Activated T-helper 17 cell treated with anti-CD3 and anti-CD28 coated beads, Interleukin-2, amount 50 U/mL, for 72 hours (primary cell): ENCODE measurements around the gene TMEM94. TPM values are rescaled to one million over a fixed set of nuclear protein-coding genes. Genes with fewer than 3 reads are reported as not detected.

Experiments used
- ATAC-seq: fragments of 150-1000 bp; cut with Tn5 transposase; replicated peaks from 2 replicates; pipeline ENCODE4 v1.10.0; 2021; ENCODE audit warnings: mild to moderate bottlenecking, moderate library complexity
- H3K27ac Mint-ChIP-seq: one replicate; pipeline ENCODE4 v1.8.0; 2022; ENCODE audit warnings: mixed read lengths
- H3K27me3 Mint-ChIP-seq: one replicate; pipeline ENCODE4 v1.8.0; 2022; ENCODE audit warnings: mixed read lengths
- H3K36me3 Mint-ChIP-seq: one replicate; pipeline ENCODE4 v1.8.0; 2022; ENCODE audit warnings: low read depth, mild to moderate bottlenecking, mixed read lengths
- H3K4me1 Mint-ChIP-seq: one replicate; pipeline ENCODE4 v1.8.0; 2022; ENCODE audit warnings: mixed read lengths
- H3K4me3 Mint-ChIP-seq: one replicate; pipeline ENCODE4 v1.8.0; 2022; ENCODE audit warnings: mild to moderate bottlenecking, mixed read lengths
- H3K9me3 Mint-ChIP-seq: one replicate; pipeline ENCODE4 v1.8.0; 2022; ENCODE audit warnings: mixed read lengths
- total RNA-seq, 2 donors: library from RNA; stranded (reverse); gene quantifications; one replicate each; pipeline ENCODE4 v1.2.3, GENCODE V29; 2022

TMEM94 gene
- total RNA-seq, 2 donors from 2014 or later, result 76.5 to 79.8 TPM

DNA sequence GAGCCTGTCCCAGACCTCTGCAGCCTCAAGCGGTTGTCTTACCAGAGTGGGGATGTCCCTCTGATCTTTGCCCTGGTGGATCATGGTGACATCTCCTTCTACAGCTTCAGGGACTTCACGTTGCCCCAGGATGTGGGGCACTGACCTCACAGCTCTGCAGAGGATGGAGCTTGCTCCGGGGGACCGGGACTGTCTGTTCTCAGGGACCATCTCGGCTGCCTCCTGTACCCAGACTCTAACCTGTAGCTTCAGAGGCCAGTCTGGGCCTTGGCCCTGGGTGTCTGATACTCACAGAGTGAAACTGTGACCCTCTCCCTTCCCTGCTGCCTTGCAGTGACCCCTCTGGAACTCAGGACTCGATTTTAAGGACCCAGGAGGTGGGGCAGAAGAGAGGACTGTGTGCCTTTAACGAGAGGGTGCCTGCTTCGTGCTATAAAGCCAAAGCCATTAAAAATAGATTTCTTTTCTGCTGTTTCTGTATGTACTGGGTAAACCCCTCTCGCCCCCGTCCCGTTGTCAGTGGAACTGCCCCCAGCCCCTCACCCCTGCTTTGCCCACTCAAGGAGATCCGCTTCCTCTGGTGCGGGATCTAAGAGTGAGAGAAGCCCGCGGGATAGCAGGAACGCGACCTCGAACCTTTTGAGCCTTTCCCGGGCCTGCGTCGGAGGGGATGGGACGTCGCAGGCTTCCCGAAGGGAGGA lies 68.0 kb downstream of the TMEM94 start:
- H3K9me3 Mint-ChIP-seq, result no peaks in the 10 kb centered on the region
- no peak for ATAC-seq
- no peak overlapping the region for H3K27ac Mint-ChIP-seq
- no peaks in the 10 kb centered on the region for H3K4me1 Mint-ChIP-seq
- H3K27me3 Mint-ChIP-seq, result no peaks in the 10 kb centered on the region
- H3K4me3 Mint-ChIP-seq, result peak overlapping the region; percentile 22
- peaks cover 31% of the 10 kb centered on the region for H3K36me3 Mint-ChIP-seq

- peak; percentile 94 for ATAC-seq
- H3K4me3 Mint-ChIP-seq, result peak within 1 kb of the TSS; percentile 77
These were observed 68.8 kb downstream of the TMEM94 start, which contains the start of gene LLGL2 for GRCh38 chr17:75524970-75525805. TSS of gene LLGL2 (plus strand) at chr17:75525697. CDS start at chr17:75543427, 17,730 bp downstream.

GRCh38 chr17:75525806-75526554 lies 69.5 kb downstream of the TMEM94 start:
- peak overlapping the region; percentile 77 for H3K4me3 Mint-ChIP-seq
- H3K27me3 Mint-ChIP-seq, result no peaks in the 10 kb centered on the region
- H3K36me3 Mint-ChIP-seq, result peaks cover 19% of the 10 kb centered on the region
- H3K9me3 Mint-ChIP-seq, result no peaks in the 10 kb centered on the region
- H3K4me1 Mint-ChIP-seq, result no peaks in the 10 kb centered on the region
- no peak overlapping the region for H3K27ac Mint-ChIP-seq
- ATAC-seq, result peak; percentile 32

More at GRCh38 chr17:75524970-75525805, 68.8 kb downstream of the TMEM94 start, which contains the start of gene LLGL2:
- no peaks in the 10 kb centered on the region for H3K9me3 Mint-ChIP-seq
- H3K27me3 Mint-ChIP-seq, result no peaks in the 10 kb centered on the region
- peaks cover 24% of the 10 kb centered on the region for H3K36me3 Mint-ChIP-seq
- no peaks in the 10 kb centered on the region for H3K4me1 Mint-ChIP-seq
- H3K27ac Mint-ChIP-seq, result no peak within 1 kb of the TSS

DNA sequence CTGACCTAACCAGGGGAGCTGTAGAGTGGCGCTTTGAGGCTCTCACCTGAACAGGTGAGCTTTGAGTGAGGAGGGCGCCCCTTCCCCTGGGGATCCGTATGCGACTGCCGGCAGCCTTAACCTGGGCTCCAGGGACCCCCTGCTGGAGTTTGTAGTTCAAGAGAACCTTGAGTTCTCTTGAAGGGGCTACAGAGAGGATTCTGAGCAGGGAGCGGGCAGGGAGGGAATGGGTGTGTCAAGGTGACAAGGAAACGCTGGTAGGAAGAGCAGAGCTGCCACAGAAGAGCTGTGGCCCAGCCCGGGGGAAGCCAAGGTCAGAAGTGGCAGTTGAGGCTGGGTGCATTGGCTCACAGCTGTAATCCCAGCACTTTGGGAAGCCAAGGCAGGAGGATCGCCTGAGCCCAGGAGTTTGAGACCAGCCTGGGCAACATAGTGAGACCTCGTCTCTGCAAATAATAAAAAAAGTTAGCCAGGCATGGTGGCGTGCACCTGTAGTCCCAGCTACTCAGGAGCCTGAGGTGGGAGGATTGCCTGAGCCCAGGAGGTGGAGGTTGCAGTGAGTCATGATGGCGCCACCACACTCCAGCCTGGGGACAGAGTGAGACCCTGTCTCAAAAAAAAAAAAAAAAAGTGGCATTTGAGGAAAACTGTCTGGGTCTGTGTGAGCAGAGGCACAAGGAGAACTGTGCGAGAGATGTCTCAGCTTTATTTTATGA lies 70.3 kb downstream of the TMEM94 start:
- Mint-ChIP-seq H3K27ac (no peak overlapping the region), H3K36me3 (peaks cover 14% of the 10 kb centered on the region), H3K27me3 (no peaks in the 10 kb centered on the region), H3K4me1 (no peaks in the 10 kb centered on the region), H3K4me3 (peak overlapping the region; percentile 77), H3K9me3 (no peaks in the 10 kb centered on the region)
- ATAC-seq, result no peak

GRCh38 chr17:75530837-75531720 lies 74.6 kb downstream of the TMEM94 start:
- Mint-ChIP-seq H3K27me3 (no peaks in the 10 kb centered on the region), H3K4me1 (peaks cover 9% of the 10 kb centered on the region), H3K36me3 (no peaks in the 10 kb centered on the region), H3K9me3 (no peaks in the 10 kb centered on the region), H3K4me3 (no peak overlapping the region), H3K27ac (no peak overlapping the region)
- ATAC-seq, result no peak

DNA sequence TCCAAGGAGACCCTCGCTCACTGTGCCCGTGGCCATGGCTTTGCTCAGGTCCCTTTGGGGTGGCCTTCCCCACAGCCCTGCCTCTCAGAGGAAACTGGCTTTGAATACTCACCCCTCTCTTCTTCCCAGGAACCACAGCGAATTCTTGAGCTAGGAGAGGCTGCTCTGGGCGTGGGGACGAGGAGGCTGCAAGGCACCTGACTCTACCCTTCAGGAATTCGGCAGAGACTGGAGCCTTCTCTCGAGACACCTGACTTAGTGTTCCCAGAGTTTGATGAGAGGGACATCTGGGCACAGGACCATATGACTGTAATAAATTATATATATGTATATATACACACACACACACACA lies 75.3 kb downstream of the TMEM94 start:
- H3K27me3 Mint-ChIP-seq, result no peaks in the 10 kb centered on the region
- no peak overlapping the region for H3K4me3 Mint-ChIP-seq
- no peak for ATAC-seq
- no peaks in the 10 kb centered on the region for H3K9me3 Mint-ChIP-seq
- H3K36me3 Mint-ChIP-seq, result no peaks in the 10 kb centered on the region
- no peak overlapping the region for H3K27ac Mint-ChIP-seq
- H3K4me1 Mint-ChIP-seq, result peaks cover 9% of the 10 kb centered on the region

DNA sequence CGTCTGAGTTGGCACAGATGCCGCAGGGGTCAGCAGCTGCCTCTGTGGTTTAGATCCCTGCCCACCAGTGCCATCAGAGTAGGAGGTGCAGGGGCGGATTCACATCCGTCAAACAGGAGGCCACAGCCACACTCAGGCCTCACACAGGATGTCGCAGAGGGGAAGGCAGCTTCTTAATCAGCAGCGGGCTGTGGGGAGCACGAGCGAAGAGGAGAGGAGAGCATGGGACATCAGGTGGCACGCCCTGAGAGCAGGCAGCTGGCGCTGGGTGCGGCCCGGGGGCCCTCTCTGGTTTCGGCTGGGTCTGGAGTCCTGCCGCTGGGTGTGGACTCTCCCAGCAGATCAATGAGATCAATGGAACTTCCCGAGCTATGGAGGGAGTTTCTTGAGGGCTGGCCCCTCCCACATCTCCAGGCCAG lies 78.7 kb downstream of the TMEM94 start:
- Mint-ChIP-seq H3K27ac (peak overlapping the region; percentile 94), H3K27me3 (no peaks in the 10 kb centered on the region), H3K9me3 (no peaks in the 10 kb centered on the region), H3K4me3 (peak overlapping the region; percentile 80), H3K4me1 (peaks cover 9% of the 10 kb centered on the region), H3K36me3 (no peaks in the 10 kb centered on the region)
- ATAC-seq, result peak; percentile 98

- no peaks in the 10 kb centered on the region for H3K9me3 Mint-ChIP-seq
- H3K4me3 Mint-ChIP-seq, result peak overlapping the region; percentile 80
- H3K4me1 Mint-ChIP-seq, result peaks cover 9% of the 10 kb centered on the region
- no peaks in the 10 kb centered on the region for H3K36me3 Mint-ChIP-seq
- no peak for ATAC-seq
- H3K27ac Mint-ChIP-seq, result peak overlapping the region; percentile 94
- no peaks in the 10 kb centered on the region for H3K27me3 Mint-ChIP-seq
These were observed 79.4 kb downstream of the TMEM94 start for GRCh38 chr17:75535871-75536270.

DNA sequence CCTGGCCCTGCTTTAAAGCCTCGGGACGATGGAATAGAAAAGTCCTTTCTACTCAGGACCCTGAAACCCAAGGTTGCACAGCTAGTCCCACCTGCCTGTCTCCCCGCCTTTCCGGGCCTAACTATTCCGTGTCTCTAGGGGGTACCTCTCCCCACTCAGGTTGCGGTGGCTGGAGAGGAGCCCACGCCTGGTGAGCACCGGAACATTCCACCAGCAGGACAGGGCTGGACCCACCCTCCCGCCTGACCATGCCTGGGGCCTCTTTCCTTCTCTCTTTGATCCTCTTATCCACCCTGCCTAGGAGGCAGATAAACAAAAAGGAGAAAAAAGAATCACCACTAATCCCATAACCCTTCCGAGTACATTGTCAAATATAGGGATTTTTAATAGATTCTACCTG lies 79.9 kb downstream of the TMEM94 start:
- Mint-ChIP-seq H3K36me3 (no peaks in the 10 kb centered on the region), H3K9me3 (no peaks in the 10 kb centered on the region), H3K27ac (peak overlapping the region; percentile 36), H3K4me1 (peaks cover 9% of the 10 kb centered on the region), H3K27me3 (no peaks in the 10 kb centered on the region), H3K4me3 (no peak overlapping the region)
- no peak for ATAC-seq

DNA sequence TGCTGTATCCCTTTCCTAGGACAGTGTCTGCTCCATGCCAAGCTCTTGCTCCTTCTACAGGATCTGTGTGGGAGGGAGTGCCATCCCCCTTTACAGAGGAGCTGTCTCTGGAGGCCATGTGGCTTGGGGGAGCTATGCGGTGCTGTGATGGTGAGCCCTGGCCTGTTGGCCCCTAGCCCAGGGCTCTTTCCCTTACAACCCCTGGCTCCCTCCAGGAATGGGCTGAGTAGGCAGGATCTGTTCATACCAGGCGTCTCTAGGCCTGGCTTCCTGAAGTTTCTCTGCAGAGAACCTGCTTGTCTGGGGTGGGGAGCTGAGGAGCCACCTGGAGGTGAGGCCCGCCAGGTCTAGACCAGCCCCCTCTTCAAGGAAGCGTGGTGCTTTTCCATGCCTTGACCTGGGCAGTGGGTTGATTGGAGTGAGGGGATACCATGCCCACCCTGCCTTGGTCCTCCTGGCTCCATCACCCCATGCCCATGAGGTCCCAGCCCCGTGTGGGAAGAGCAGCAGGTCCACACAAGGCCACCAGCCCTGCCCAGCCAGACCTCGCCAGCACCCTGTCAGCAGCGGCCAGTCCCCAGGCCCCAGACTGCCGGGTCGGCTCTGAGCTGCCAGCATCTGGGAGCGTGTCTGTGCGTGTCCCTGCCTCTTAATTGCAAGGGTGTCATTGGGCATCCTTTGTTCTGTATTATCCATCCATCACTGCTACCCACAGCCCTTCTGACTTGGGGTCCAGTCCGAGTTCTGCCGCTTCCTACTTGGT lies 83.7 kb downstream of the TMEM94 start:
- ATAC-seq, result no peak
- H3K27me3 Mint-ChIP-seq, result no peaks in the 10 kb centered on the region
- peaks cover 5% of the 10 kb centered on the region for H3K4me1 Mint-ChIP-seq
- H3K4me3 Mint-ChIP-seq, result no peak overlapping the region
- no peaks in the 10 kb centered on the region for H3K9me3 Mint-ChIP-seq
- H3K36me3 Mint-ChIP-seq, result no peaks in the 10 kb centered on the region
- H3K27ac Mint-ChIP-seq, result no peak overlapping the region

GRCh38 chr17:75540923-75541503 lies 84.6 kb downstream of the TMEM94 start:
- Mint-ChIP-seq H3K9me3 (no peaks in the 10 kb centered on the region), H3K4me3 (no peak overlapping the region), H3K27me3 (no peaks in the 10 kb centered on the region), H3K36me3 (no peaks in the 10 kb centered on the region), H3K27ac (no peak overlapping the region), H3K4me1 (peaks cover 4% of the 10 kb centered on the region)
- no peak for ATAC-seq

- Mint-ChIP-seq H3K27ac (no peak overlapping the region), H3K4me1 (peaks cover 4% of the 10 kb centered on the region), H3K9me3 (no peaks in the 10 kb centered on the region), H3K27me3 (no peaks in the 10 kb centered on the region), H3K36me3 (no peaks in the 10 kb centered on the region), H3K4me3 (no peak overlapping the region)
- no peak for ATAC-seq
These were observed 85.8 kb downstream of the TMEM94 start for GRCh38 chr17:75542229-75542628.
